HG02678 (cell line): ENCODE data around the gene DUSP2.

Source experiments
- ATAC-seq: cut with Tn5 transposase; IDR thresholded peaks from one replicate; pipeline ENCODE4 v1.9.1; 2021; ENCODE audit warnings: mild to moderate bottlenecking, moderate library complexity; ENCODE audit not compliant: unreplicated experiment

DUSP2 gene

GRCh38 chr2:96135171-96135570, 10.1 kb downstream of the DUSP2 start:
- no peak for ATAC-seq

- no peak for ATAC-seq
Measured at GRCh38 chr2:96134421-96134820, 10.8 kb downstream of the DUSP2 start.

- no peak for ATAC-seq
Measured at GRCh38 chr2:96131813-96132745, 13.2 kb downstream of the DUSP2 start.

GRCh38 chr2:96131152-96131812, 14.0 kb downstream of the DUSP2 start:
- ATAC-seq = no peak

- no peak for ATAC-seq
Measured at GRCh38 chr2:96130483-96130882, 14.8 kb downstream of the DUSP2 start.

- ATAC-seq = no peak
Measured at GRCh38 chr2:96129528-96130120, 15.6 kb downstream of the DUSP2 start.

- no peak for ATAC-seq
Measured at GRCh38 chr2:96128456-96128855, 16.8 kb downstream of the DUSP2 start.

GRCh38 chr2:96124406-96125265, 20.6 kb downstream of the DUSP2 start:
- no peak for ATAC-seq

GRCh38 chr2:96123936-96124335, 21.3 kb downstream of the DUSP2 start:
- ATAC-seq = no peak

GRCh38 chr2:96123290-96123689, 21.9 kb downstream of the DUSP2 start:
- ATAC-seq = no peak

- ATAC-seq = no peak
Measured at GRCh38 chr2:96122391-96122790, 22.8 kb downstream of the DUSP2 start.

GRCh38 chr2:96121414-96121813, 23.8 kb downstream of the DUSP2 start:
- no peak for ATAC-seq

GRCh38 chr2:96120991-96121390, 24.2 kb downstream of the DUSP2 start:
- ATAC-seq = no peak

- no peak for ATAC-seq
Measured at GRCh38 chr2:96120091-96120720, 25.0 kb downstream of the DUSP2 start.

- ATAC-seq = no peak
Measured at GRCh38 chr2:96119389-96119751, 25.9 kb downstream of the DUSP2 start.

GRCh38 chr2:96118698-96119388, 26.4 kb downstream of the DUSP2 start:
- no peak for ATAC-seq

- ATAC-seq = no peak
Measured at GRCh38 chr2:96117701-96118588, 27.3 kb downstream of the DUSP2 start.

GRCh38 chr2:96116879-96117533, 28.2 kb downstream of the DUSP2 start:
- peak; percentile 73 for ATAC-seq
